ENCODE measurements around the gene COL6A2.

DNA sequence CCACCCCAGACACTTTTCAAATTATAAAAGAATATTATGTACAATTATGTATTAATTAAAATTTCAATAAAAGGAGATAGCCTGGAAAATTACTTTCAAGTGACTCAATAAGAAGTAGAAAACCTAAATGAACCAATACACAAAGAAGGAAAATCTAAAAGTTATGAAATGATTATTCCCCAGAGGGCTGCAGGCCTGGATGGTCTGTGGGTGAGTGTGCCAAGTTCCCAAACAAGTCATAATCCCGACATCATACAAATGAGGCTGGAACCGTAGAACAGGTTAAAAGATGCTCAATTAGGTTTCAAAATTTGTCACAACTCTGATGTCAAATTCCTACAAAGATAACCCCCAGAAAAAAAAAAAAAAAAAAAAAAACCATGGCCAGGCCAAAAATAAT is 73.7 kb downstream of the COL6A2 start:
- TF ChIP-seq, protein P1, sequence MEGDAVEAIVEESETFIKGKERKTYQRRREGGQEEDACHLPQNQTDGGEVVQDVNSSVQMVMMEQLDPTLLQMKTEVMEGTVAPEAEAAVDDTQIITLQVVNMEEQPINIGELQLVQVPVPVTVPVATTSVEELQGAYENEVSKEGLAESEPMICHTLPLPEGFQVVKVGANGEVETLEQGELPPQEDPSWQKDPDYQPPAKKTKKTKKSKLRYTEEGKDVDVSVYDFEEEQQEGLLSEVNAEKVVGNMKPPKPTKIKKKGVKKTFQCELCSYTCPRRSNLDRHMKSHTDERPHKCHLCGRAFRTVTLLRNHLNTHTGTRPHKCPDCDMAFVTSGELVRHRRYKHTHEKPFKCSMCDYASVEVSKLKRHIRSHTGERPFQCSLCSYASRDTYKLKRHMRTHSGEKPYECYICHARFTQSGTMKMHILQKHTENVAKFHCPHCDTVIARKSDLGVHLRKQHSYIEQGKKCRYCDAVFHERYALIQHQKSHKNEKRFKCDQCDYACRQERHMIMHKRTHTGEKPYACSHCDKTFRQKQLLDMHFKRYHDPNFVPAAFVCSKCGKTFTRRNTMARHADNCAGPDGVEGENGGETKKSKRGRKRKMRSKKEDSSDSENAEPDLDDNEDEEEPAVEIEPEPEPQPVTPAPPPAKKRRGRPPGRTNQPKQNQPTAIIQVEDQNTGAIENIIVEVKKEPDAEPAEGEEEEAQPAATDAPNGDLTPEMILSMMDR (conservative IDR thresholded peaks at IDR 0.05; ENCODE audit: low read depth, low read length), result no peak
- TF ChIP-seq EZH2 (IDR thresholded peaks at IDR 0.05; ENCODE audit: borderline replicate concordance, low read depth, low read length, poor library complexity, severe bottlenecking), result no peak
